Peyer's patch (tissue), 4 donors: ENCODE measurements around the gene ABCC8.

Experiments
- CTCF ChIP-seq, 6 experiments: fragments of 450-650 bp in 4 of 6; fragments of 200-600 bp in 2 of 6; sonication (generic) in 1 of 6; IDR thresholded peaks; one replicate each; pipeline ENCODE4 v1.5.1; 2017 to 2019; ENCODE audit warnings: antibody characterized with exemption in 6 of 6, mild to moderate bottlenecking in 3 of 6, moderate library complexity in 1 of 6
- POLR2A ChIP-seq, 2 donors: fragments of 450-650 bp; IDR thresholded peaks; one replicate each; pipeline ENCODE4 v1.5.1; 2017; ENCODE audit warnings: antibody characterized with exemption in 2 of 2, mild to moderate bottlenecking in 2 of 2, moderate library complexity in 2 of 2

- TF ChIP-seq POLR2A (IDR thresholded peaks at IDR 0.05) (no peak), CTCF (IDR thresholded peaks at IDR 0.05) (no peak)
Measured at GRCh38 chr11:17500673-17501072, 24.0 kb upstream of the ABCC8 start.
